Measurements from ENCODE around the gene SLC25A25.
A peak's percentile ranks its signal among the peaks of the same experiment; 100 is the strongest.

SLC25A25 gene

DNA sequence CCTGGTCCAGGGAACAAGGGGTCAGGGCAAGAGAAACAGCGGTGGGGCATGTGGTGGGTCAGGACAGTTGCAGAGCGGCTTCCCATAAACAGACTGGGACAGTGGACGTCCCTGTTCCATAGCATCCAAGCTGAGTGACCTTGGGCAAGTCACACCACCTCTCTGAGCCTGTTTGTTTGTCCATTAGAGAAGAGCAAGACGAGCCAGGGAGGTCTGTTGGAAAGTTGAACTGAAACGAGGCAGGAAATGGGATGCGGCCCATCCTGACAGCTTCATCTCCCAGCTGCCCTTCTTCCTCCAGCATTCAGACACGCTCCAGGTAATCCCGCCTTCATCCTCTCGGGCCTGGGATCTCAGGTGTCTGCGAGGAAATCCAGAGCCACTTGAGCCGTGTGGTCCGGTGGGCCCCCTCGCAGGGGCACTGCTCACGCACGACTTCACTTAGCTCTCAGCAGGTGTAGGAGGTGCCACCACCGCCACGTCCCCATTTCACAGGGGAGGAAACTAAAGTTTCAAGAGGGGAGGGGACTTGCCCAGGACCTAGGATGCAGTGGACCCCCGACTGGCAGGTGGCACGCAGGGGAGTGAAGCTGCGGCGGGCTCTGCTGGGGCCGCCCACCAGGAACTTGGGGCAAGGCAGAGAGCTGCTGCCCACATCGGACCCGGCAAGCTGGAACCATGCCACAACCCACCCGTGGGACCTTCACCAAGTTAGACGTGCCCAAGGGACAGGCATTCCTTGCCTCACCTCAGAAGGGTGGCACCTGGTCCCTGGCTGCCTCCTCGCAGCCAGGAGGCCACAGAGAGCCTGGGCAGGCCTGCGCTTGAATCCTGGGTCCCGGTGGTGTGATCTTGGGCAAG lies 46.5 kb downstream of the SLC25A25 start:
- no peak for DNase-seq

DNA sequence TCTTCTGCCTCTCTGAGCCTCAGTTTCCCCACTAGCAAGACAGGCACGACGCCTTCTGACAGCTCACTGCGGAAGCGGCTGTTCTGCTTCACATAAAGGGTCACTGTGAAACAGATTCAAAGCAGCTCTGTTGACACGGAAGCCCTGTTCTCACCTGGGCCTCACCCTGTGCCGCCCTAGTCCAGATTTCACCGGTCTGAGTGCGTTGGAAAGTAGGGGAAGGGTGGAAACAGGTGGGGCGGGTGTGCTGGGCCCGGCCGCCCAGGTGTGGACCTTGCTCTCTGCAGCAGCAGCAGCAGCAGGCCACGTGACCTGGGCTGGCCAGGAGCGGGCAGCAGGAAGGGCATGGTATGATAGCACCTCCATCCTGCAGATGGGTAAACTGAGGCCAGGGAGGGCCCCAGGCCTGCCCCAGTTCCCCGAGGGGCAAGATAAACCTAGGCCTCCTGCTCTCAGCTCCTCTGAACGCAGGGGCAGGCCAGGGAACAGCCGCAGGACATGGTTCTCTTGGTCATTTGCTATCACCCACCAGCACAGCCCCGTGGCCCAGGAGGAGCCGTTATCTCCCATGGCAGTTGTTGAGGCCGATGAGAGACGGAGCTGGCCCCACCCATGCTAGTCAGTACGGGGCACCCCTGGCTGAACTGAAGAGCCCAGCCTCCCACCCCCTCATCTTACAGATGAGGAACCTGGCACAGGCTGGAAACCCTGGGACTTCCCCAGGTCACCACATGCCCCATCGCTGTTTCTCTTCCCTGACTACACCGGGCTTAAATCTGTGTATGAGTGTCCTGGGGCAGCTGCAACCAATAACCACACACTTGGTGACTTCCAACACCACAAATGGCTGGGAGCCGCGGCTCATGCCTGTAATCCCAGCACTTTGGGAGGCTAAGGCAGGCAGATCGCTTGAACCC lies 47.4 kb downstream of the SLC25A25 start:
- DNase-seq = no peak

DNA sequence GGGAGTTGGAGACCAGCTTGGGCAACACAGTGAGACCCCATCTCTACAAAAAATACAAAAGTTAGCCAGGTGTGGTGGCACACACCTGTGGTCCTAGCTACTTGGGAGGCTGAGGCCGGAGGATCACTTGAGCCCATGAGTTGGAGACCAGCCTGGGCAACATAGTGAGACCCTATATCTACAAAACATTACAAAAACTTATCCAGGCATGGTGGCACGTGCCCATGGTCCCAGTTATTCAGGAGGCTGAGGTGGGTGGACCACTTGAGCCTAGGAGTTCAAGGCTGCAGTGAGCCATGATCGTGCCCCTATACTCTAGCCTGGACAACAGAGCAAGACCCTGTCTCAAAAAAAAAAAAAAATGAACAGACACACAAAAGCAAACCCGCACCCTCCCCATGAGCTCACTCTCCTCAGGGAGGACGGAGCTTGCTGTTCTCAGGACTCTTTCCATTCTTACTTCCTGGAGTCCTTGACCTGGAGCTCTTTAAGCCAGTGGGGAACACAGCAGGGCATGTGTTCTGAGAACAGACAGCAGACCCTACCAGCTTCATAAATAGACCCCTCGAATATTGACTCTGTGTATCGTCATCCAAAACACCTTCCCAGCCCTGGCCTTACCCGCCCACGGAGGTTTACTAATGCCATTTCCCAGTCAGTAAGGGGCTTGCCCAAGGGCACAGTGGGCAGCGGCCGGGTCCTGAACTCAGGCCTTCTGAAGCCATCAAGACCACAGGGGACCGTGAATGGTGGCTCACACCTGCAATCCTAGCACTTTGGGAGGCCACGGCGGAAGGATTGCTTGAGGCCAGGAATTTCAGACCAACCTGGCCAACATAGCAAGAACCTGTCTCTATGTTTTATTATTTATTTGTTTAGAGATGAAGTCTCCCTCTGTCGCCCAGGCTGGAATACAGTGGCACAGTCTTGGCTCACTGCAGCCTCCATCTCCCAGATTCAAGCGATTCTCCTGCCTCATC lies 48.4 kb downstream of the SLC25A25 start:
- DNase-seq = no peak

DNA sequence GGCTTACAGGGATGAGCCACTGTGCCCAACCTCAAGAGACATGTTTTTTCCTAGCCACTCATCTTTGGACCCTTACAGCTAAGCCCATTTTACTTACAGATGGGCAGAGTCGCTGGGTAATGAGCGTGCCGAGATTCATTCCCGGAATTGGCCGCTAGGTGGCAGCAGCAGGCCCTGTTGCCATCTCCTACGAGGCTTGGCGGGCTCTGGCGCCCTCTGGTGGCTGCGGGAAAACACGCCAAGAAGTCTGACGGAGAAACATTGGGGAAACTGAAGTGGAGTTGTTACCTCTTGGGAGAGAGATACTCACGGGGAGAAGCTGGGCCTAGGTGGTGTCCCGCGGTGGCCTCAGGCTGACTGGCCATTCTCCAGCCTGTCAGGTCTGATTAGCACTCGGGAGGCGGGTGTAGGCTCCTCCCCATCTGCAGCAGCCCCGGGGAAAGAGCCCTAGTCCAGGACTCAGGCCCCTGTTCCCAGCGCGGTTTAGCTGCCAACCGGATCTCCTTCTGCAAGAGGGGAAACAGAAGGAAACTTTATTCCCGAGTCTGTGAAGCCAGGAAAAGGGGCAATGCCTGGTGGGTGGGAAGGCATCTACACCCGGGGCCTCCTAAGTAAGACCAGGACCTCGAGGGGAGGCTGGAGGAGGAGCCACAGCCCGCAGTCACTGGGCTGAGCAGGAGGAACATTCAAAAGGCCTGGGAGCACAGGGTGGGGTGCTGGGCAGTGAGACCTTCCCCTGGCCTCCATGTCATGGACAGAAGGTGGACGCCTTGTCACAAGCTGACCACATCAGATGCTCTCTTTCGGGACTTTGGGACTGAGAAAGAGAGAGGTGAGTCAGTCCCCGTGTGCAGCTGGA lies 49.8 kb downstream of the SLC25A25 start:
- DNase-seq = peak; percentile 81

DNA sequence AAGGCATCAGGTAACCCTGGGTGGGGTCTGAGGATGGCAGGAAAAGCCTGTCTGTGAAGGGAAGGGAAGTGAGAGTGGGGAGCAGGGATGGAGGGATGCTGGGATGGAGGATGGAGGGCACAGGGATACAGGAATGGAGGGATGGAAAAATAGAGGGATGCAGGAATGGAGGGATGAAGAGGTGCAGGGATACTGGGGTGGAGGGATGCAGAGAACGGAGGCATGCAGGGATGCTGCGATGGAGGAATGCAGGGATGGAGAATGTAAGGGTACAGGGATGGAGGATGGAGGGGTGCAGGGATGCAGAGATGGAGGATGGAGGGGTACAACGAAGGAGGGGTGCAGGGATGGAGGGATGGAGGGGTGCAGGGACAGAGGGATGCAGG lies 50.4 kb downstream of the SLC25A25 start:
- DNase-seq = no peak

DNA sequence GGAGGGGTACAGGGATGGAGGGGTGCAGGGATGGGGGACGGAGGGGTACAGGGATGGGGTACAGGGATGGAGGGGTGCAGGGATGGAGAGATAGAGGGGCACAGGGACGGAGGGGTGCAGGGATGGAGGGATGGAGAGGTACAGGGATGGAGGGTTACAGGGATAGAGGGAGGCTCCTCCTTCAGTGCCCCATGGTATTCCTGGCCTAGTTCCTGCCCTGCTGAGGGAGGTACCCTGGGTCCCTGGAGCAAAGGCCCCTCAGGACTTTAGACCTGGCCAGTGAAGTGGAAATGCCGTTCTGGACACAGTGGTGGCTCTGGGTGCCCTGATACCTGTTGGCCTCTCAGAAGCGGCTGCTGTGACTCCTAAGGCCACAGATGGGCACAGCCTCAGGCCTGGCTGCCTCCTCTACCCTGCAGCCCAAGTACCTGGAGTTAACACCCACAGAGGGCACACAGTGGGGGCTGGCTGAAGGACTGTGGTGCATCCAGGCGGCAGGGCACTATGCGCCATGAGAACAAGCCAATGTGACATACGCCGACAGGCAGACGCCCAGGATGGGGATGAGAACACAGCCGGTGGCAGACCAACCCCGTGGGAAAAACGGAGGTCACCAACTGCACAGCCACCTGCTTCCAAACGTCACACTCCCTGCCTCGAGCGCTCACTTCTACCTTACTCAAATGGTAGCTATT lies 51.1 kb downstream of the SLC25A25 start:
- DNase-seq = no peak

DNA sequence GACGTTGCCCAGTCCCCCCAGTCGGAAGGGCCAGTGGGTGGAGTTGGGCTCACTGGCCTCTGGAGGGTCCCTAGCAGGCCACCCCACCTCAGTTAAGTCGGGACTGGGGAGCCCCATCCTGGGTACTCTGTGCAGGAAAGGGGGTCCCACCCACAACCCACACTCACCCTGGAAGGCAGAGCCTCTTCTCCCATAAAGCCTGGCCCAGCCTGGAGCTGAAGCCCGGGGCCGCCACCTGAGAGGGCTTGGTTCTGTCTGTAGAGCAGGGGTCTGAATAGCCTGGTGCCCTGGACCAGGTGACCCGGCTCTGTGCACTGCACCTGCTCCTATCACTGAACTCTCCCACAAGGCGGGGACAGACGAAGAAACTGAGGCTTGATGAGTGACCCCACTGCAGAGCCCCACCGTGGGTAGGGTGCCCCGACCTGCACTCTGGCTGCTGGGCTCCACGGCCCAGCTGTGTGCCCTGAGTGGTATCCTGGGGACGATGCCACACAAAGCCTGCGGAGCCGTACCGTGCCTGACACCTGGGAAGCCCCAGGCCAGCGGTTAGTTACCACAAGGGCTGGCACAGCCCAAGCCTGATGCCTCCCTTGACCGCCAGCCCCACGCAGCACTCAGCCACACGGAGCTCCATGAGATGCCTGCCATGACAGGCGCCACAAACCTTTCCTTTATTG lies 52.2 kb downstream of the SLC25A25 start:
- no peak for DNase-seq

DNA sequence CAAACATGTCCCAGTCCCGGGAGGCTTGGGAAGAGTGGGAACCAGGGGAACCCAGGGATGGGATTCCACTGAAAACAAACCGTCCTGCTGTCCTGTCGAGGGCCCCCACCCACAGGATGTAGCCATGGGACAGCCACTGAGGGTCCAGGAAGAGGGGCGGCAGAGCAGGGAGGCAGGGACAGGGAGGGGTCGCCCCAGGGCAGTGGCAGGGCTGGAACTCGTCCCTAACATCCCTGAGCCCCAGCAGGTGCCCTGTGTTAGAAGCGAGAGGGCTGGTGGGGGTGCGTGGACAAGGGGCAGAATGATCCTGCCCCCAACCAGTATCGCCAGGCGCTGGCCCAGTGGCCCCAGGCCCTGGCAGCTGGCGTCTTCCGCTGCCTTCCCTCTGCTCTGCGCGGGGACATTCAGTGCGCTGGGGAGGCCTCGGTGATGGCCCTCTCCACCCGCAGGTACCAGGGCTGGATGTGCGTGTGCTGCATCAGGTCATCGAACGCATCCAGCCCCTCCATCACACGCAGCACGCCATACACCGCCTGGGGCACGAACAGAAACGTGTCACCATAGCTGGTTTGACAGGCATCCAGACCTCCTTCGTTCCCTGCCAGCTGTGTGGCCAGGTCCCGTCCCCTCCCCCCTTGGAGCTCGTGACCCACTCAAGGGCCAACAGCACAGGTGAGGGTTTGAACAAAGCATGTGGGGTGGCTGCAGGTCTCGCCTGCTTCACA lies 52.9 kb downstream of the SLC25A25 start:
- DNase-seq = no peak

DNA sequence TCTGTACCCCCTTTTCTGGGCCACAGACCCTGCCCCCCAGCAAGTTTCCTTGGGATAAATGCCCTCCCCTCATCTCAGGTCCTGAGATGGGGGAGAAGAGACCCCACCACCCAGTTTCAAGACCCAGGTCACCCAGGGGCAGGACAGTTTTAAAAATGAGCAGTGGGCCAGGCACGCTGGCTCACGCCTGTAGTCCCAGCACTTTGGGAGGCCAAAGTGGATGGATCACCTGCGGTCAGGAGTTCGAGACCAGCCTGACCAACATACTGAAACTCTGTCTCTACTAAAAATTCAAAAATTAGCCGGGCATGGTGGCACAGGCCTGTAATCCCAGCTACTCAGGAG lies 53.4 kb downstream of the SLC25A25 start:
- no peak for DNase-seq

DNA sequence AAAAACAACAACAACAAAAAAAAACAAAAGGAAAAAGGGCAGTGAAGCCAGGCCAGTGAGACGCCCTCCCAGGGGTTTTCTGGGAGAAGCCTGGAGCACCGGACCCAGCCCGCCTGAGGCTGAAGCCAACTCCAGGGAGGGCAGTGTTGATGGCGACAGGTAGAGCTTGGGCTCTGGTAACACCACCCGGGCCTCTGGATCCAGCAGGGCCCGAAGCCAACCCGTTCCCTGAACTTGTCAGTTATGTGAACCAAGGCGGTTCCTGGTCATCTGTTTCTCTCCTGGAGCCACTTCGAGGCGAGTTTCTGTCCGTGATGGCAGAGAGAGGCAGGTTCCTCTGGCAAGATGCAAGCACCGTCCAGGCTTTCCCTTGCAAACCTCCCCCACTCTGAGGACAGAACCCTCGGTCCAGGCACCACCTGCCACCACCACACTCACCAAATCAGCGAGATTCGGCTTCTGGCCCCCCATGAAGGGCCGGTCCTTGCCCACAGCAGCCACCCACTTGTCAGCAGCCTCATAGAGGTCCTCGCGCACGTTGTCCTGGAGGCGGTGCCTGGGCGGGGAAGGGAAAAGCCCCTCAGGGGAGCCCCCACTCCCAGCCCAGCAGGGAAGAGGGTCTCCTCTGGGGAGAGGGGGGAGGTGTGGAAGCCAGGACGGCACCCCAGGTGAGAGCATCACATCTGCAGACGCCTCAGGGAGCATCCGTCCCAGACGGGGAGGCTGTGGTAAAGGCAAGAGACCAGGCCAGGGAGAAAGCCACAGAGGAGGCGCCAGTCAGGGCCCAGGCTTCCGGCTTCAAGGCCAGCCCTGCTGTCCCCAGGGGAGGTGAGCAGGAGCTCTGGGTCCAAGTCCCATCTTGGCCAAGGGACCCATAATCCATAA lies 54.1 kb downstream of the SLC25A25 start:
- no peak for DNase-seq

DNA sequence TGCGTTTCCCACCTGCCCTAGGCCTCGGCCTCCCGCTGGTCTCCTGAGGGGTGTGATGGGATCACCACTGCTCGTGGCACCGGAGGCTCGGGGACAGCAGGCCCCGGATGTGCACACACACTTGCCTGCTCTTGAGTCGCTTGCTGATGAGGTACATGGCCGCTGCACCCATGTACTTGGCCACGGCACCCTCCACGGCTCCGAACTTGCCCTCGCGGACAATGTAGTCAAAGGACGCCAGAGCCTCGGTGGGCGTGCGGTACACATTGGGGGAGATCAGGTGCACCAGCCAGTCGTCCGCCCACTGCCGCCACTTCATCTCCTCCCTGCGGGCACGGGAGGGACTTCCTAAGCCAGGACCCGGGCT lies 54.8 kb downstream of the SLC25A25 start:
- no peak for DNase-seq

DNA sequence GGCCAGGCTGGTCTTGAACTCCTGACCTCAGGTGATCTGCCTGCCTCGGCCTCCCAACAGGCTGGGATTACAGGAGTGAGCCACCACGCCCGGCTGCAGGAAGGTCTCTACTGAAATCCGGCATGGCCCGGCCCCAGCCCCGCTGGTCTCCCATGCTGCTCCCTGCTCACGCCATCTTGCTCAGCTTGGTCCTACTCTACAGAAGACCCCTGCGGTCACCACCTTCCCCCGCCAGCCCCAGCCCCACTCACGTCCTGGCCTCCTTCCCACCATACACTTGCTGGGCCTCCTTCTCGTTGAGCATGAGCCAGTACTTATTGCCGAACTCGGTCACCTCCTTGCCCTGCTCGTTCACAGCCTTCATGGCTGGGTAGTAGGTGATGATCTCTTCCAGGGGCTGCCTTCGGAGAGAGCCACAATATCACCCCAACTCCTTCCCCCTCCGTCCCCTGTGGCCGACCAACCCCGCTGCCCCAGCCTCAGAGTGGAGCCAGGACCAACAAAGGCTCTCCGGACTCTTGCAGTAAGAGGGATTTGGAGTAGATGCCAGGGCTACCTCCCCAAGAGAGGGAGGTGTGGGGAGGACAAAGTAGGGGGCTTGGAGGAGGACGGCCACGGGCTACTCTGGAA lies 55.5 kb downstream of the SLC25A25 start:
- no peak for DNase-seq

DNA sequence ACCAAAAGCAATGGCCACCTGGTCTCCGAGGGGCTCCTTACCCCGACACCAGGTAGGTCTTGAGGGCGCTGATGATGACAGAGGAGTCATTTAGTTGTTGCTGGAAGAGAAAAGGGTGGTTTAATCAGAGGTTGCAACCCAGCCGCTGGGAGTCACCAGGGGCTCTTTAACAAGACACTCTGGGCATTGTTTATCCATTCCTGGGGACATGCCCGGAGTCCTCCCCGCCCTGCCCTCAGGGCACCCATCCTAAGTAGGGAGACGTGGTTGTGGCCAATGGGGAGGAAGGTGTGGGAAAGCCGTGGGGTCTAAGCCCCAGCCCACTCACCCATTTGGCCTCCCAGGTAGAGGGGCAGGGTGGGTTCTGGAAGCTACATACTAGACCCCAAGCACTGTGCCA lies 56.4 kb downstream of the SLC25A25 start:
- no peak for DNase-seq

DNA sequence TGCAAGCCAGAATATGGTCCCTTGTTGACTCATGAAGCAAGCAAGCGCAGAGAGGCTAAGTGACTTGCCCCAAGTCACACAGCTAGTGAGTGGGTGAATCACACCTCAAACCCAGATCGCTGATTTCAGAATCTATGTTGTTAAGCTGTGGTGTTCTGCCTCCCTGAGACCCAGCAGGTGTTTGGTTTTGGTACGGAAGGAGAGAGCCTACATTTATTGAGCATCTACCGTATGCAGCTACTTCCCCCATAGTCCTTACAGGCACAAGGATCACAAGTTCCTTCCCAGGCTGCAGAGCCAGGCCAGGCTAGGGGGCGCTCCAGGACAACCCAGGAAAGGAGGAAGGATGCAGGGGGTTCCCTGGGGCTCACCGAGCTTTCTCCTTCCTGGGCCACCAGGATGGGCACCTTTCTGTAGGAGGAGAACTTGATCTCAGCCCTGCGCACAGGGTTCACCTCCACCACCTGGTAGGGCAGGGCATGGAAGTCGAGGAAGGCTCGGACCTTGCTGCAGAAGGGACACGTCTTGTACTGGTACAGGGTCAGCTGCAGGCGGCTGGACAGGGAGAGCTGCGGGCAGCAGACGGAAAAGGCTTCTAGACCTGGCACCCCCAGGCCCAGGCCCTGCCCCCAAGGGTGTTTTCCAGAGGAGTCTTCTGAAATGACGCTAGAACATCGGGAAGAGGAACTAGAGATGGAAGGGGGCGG lies 57.0 kb downstream of the SLC25A25 start:
- DNase-seq = peak; percentile 43

DNA sequence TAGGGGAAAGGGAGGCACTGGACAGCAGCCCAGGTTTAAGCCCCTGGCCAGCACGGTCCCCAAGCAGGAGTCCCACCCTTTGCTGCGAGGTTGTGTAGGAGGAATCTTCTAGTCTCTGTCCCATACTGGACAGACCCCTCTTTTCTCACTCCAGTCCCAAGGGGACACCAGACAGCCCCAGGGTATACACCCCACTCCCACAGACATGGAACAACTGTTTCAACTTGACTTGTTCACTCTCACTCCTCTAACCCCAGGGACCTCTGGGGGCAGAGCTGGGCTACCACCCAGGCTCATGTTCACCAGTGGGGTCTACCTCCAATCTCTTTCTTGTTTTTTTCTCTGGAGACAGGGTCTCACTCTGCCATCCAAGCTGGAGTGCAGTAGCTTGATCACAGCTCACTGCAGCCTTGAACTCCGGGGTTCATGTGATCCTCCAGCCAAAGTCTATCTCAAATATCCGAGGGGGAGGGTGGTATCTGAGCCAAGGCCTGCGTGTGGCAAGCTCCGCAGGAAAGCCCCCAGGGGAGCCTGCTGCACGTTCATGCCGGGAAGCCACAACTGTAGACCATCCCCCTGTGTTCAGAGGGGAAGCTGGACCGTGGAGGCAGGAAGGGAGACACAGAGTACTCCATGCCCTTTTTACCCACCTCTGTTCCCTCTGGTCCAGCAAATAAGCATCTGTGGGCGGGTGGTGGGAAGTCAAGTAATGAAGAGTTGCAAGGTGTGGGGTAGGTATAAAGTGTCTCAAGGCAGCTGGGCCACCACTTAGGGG lies 57.7 kb downstream of the SLC25A25 start:
- no peak for DNase-seq

DNA sequence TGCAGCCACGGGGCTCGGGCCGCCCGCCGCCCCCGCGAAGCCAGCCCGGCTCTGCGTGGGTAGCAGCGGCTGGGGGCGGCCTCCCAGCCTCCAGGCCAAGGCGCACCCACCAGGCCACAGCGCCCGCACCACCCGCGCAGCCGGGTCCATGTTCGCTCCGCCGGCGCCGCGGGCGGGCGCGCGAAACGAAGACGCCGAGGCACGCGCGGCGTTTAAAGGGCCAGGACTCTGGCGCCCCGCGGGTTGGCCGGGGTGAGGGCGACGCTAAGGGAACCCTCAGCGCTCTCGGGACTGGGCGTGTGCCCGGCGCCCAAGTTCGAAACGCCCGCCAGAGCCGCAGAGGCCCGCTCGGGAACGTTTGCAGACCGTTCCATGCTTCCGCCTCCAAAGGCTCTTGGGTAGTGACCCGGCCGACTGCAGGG lies 59.5 kb downstream of the SLC25A25 start, which contains the start of gene PTGES2:
TSS of gene PTGES2 (minus strand) at position 162 of the 422 bp plus-strand sequence. CDS start at position 150, 12 bp downstream.
- peak; percentile 88 for DNase-seq
